Neural cell (in vitro differentiated cells): ENCODE results near the gene CNTNAP3.
"Not testable (repeated sequence)": the region's sequence is repeated elsewhere in the genome, so short reads cannot be mapped to it uniquely, and the experiment has no call there.

ENCODE experiments used
- EP300 ChIP-seq: fragments of 450-650 bp; conservative IDR thresholded peaks from 2 replicates; pipeline ENCODE4 v1.6.1; 2014; ENCODE audit warnings: antibody characterized with exemption, mild to moderate bottlenecking, moderate library complexity; ENCODE audit not compliant: poor library complexity, severe bottlenecking
- EZH2 ChIP-seq: fragments of 200-600, 300-800 bp; shearing (Covaris generic), sonication (generic); IDR thresholded peaks from 2 replicates; pipeline ENCODE4 v1.6.1; 2014; ENCODE audit warnings: antibody characterized with exemption, low read length, borderline replicate concordance, mild to moderate bottlenecking; ENCODE audit not compliant: insufficient read depth, poor library complexity, severe bottlenecking
- POLR2AphosphoS5 ChIP-seq: IDR thresholded peaks from 2 replicates; pipeline ENCODE4 v1.6.1; 2012
- RAD21 ChIP-seq: fragments of 450-650 bp; conservative IDR thresholded peaks from 2 replicates; pipeline ENCODE4 v1.6.1; 2014; ENCODE audit warnings: antibody characterized with exemption, mild to moderate bottlenecking, moderate library complexity
- TAF1 ChIP-seq: IDR thresholded peaks from 2 replicates; pipeline ENCODE4 v1.6.1; 2012; ENCODE audit warnings: low read depth
- TF ChIP-seq, protein P1 (sequence below): fragments of 450-650 bp; IDR thresholded peaks from 2 replicates; pipeline ENCODE4 v1.5.1; 2014; ENCODE audit warnings: antibody characterized with exemption, mild to moderate bottlenecking, moderate library complexity; ENCODE audit not compliant: poor library complexity, severe bottlenecking

DNA sequence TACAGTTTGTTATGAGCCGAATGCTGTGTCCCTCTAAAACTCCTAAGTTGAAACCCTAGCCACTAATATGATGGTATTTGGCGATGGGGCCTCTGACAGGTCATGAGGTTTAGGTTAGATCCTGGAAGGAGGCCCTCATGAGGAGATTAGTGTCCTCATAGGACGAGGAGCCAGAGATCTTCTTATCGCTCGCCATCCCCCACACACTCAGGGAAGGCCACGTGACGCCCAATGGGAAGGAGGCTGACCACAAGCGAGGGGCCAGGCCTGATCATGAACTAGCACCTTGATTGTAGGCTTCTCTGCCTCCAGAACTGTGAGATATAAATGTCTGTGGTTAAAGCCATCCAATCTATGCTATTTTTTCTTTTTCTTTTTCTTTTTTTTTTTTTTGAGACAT lies 233.5 kb downstream of the CNTNAP3 start:
- TF ChIP-seq, protein P1, sequence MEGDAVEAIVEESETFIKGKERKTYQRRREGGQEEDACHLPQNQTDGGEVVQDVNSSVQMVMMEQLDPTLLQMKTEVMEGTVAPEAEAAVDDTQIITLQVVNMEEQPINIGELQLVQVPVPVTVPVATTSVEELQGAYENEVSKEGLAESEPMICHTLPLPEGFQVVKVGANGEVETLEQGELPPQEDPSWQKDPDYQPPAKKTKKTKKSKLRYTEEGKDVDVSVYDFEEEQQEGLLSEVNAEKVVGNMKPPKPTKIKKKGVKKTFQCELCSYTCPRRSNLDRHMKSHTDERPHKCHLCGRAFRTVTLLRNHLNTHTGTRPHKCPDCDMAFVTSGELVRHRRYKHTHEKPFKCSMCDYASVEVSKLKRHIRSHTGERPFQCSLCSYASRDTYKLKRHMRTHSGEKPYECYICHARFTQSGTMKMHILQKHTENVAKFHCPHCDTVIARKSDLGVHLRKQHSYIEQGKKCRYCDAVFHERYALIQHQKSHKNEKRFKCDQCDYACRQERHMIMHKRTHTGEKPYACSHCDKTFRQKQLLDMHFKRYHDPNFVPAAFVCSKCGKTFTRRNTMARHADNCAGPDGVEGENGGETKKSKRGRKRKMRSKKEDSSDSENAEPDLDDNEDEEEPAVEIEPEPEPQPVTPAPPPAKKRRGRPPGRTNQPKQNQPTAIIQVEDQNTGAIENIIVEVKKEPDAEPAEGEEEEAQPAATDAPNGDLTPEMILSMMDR, result not testable (repeated sequence)
- TF ChIP-seq POLR2AphosphoS5, EP300, TAF1, EZH2, RAD21: not testable (repeated sequence)
